LNCAP (cell line): ENCODE data around the gene KCNJ9.

Experiments used
- TF ChIP-seq, protein P1 (sequence below): fragments of 450-650 bp; IDR thresholded peaks from 2 replicates; pipeline ENCODE4 v1.5.1; 2017; ENCODE audit warnings: mild to moderate bottlenecking

KCNJ9 gene

DNA sequence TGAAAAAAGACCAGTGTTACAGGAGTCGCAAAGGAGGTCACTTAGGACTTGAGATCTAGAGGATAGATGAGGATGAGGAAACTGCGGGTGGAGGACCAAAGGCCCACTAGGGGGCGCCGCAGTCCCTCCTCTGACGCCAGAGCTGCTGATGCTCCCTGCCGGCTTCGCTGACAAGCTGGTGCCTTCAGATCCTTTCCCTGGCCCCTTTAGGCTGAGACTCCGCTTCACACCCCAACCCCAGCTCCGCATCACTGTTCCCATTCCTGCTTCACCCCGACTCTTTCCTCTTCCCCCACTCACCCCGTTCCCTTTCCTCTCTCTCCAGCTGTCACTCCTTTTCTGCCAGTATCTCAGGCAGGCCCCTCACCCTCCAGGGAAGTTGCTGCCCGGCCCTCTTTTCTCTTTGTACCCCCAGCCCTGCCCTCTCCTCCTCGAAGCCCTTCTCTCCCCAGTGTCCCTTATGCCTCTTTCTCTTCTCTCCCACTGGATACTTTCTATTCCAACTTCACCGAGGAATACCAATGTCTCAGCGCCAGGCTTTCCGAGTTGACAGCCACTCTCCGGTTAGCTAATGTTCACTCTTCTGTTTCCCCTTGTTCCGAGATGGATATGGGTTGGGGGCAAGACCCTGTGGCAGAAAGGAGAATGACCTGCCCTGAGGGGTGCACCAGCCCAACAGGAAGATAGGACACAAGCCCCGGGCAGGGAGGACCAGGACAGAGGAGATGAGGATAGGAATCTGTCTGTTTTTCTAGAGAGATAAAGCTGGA lies 4.5 kb downstream of the KCNJ9 start:
- TF ChIP-seq, protein P1, sequence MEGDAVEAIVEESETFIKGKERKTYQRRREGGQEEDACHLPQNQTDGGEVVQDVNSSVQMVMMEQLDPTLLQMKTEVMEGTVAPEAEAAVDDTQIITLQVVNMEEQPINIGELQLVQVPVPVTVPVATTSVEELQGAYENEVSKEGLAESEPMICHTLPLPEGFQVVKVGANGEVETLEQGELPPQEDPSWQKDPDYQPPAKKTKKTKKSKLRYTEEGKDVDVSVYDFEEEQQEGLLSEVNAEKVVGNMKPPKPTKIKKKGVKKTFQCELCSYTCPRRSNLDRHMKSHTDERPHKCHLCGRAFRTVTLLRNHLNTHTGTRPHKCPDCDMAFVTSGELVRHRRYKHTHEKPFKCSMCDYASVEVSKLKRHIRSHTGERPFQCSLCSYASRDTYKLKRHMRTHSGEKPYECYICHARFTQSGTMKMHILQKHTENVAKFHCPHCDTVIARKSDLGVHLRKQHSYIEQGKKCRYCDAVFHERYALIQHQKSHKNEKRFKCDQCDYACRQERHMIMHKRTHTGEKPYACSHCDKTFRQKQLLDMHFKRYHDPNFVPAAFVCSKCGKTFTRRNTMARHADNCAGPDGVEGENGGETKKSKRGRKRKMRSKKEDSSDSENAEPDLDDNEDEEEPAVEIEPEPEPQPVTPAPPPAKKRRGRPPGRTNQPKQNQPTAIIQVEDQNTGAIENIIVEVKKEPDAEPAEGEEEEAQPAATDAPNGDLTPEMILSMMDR = peak; percentile 93

DNA sequence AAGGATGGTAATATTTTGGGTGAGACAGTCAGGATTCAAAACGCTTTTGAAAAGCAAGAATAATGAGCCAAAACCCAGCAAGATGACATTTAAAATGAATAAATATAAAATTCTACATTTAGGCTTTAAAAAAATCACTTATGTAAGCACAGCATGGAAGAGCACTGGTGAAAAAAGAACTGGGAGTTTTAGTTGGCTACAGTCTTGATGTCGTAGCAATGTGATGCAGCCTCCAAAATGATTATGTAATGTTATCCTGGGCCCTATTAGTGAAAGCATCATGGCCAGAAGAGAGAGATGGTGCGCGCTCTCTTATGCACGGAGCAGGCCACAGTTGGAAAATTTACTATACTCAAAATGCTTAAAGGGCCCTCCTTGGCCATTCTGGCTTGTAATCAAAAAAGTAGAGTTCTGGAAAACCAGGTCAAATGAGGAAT lies 5.1 kb downstream of the KCNJ9 start:
- TF ChIP-seq, protein P1 = no peak

- TF ChIP-seq, protein P1 = no peak
These were observed 5.9 kb downstream of the KCNJ9 start for GRCh38 chr1:160087118-160087662.

- TF ChIP-seq, protein P1 = no peak
These were observed 8.5 kb downstream of the KCNJ9 start for GRCh38 chr1:160089883-160090282.

GRCh38 chr1:160090760-160091159 lies 9.4 kb downstream of the KCNJ9 start:
- TF ChIP-seq, protein P1 = no peak

- TF ChIP-seq, protein P1 = no peak
These were observed 10.4 kb downstream of the KCNJ9 start for GRCh38 chr1:160091666-160092223.

DNA sequence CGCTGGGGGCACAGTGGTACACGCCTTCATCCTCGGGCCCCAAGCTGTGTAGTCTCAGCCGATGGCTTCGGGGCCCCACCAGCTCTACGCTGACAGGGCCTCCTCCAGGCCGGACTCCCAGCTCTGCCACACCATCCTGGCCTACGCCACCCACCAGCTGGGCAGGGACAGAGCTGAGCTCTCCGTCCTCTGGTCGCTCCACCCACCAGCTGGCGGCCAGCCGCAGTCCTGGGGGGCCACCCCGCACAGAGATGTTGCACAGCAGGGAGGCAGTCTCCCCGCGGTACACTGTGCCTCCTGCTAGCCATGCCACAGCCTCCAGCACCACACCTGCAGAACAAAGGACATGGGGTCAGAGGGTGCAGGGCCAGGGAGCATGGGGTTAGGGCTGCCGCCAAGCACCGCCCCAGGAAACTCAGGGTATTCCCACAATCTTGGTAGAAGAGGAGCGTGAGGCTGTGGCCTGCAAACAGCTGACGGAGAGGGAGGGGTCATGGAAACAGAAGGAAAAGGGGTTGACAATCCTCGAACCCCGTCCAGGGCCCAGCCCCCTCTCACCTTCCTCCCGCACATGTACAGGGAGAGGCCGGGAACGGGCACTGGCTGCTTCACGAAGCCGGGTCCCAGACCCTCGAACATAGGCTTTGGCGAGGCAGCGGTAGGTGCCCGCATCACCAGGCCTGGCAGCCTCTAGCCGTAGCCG lies 11.2 kb downstream of the KCNJ9 start:
- TF ChIP-seq, protein P1 = no peak
